HG02588 (cell line): ENCODE data around the gene EPS8.
A peak's percentile ranks its signal among the peaks of the same experiment; 100 is the strongest.

Experiments
- ATAC-seq: cut with Tn5 transposase; IDR thresholded peaks from one replicate; pipeline ENCODE4 v1.9.1; 2021; ENCODE audit warnings: mild to moderate bottlenecking, moderate library complexity; ENCODE audit not compliant: unreplicated experiment

EPS8 gene

GRCh38 chr12:15613981-15614380 is 175.2 kb downstream of the EPS8 start:
- no peak for ATAC-seq

- no peak for ATAC-seq
Measured at GRCh38 chr12:15608941-15609340, 180.2 kb downstream of the EPS8 start.

- ATAC-seq, result no peak
Measured at GRCh38 chr12:15608406-15608805, 180.8 kb downstream of the EPS8 start.

GRCh38 chr12:15605881-15606590 is 183.2 kb downstream of the EPS8 start:
- ATAC-seq, result no peak

- ATAC-seq, result no peak
Measured at GRCh38 chr12:15603474-15604085, 185.6 kb downstream of the EPS8 start.

GRCh38 chr12:15602051-15602672 is 187.0 kb downstream of the EPS8 start:
- ATAC-seq, result no peak

GRCh38 chr12:15601210-15601800 is 187.9 kb downstream of the EPS8 start:
- ATAC-seq, result no peak

- no peak for ATAC-seq
Measured at GRCh38 chr12:15600223-15600935, 188.8 kb downstream of the EPS8 start.

GRCh38 chr12:15599266-15600037 is 189.7 kb downstream of the EPS8 start:
- ATAC-seq, result no peak

GRCh38 chr12:15597125-15597830 is 191.9 kb downstream of the EPS8 start:
- ATAC-seq, result no peak

GRCh38 chr12:15596174-15596573 is 193.0 kb downstream of the EPS8 start:
- ATAC-seq, result no peak

- ATAC-seq, result no peak
Measured at GRCh38 chr12:15592934-15593333, 196.3 kb downstream of the EPS8 start.

GRCh38 chr12:15591811-15592210 is 197.4 kb downstream of the EPS8 start:
- no peak for ATAC-seq

- peak; percentile 95 for ATAC-seq
Measured at GRCh38 chr12:15590180-15590826, 198.9 kb downstream of the EPS8 start.

- no peak for ATAC-seq
Measured at GRCh38 chr12:15589328-15590032, 199.7 kb downstream of the EPS8 start.

- ATAC-seq, result peak; percentile 68
Measured at GRCh38 chr12:15584366-15585041, 204.7 kb downstream of the EPS8 start.

- ATAC-seq, result no peak
Measured at GRCh38 chr12:15583804-15584203, 205.4 kb downstream of the EPS8 start.

- ATAC-seq, result no peak
Measured at GRCh38 chr12:15581006-15581405, 208.2 kb downstream of the EPS8 start.
